PC-3 (cell line): ENCODE results near the gene ANO7. TPM values are rescaled to one million over a fixed set of nuclear protein-coding genes. Genes with fewer than 3 reads are reported as not detected.

ENCODE experiments used
- ATAC-seq: fragments of 200-7000 bp; cut with Tn5 transposase; 2 replicates; pipeline ENCODE4 v1.9.1; 2020; ENCODE audit warnings: mild to moderate bottlenecking, moderate library complexity
- BruUV-seq: library from RNA; stranded (reverse); fragments of 400-500 nt; replicated peaks from 2 replicates; lab custom pipeline; 2021; lab: Mats Ljungman, UMichigan
- CTCF ChIA-PET: fragments of 300-600 bp; sonication (Branson Sonifier 250); formaldehyde crosslinking; loops from one replicate; lab custom pipeline; 2022; ENCODE audit warnings: antibody characterized with exemption; lab: Charles Lee
- POLR2A ChIA-PET: fragments of 300-600 bp; sonication (Branson Sonifier 250); formaldehyde crosslinking; loops from one replicate; lab custom pipeline; 2022; ENCODE audit warnings: antibody characterized with exemption; ENCODE audit not compliant: unreplicated experiment; lab: Charles Lee
- DNase-seq: peaks from one replicate; pipeline ENCODE4 v3.0.0-alpha.2; 2015
- H2AFZ ChIP-seq: fragments of 300-600 bp; sonication (generic); 2 replicates; pipeline ENCODE4 v1.6.0; 2016; ENCODE audit warnings: antibody characterized with exemption, low read length
- H3F3A ChIP-seq: fragments of 300-600 bp; sonication (generic); one replicate; pipeline ENCODE4 v1.6.0; 2017; ENCODE audit warnings: antibody characterized with exemption, low read length, control low read depth, mild to moderate bottlenecking; ENCODE audit not compliant: unreplicated experiment
- H3K27ac ChIP-seq: fragments of 300-600 bp; sonication (generic); 2 replicates; pipeline ENCODE4 v1.5.1; 2016; ENCODE audit warnings: mild to moderate bottlenecking, low read length
- H3K27me3 ChIP-seq: fragments of 300-600 bp; sonication (generic); 2 replicates; pipeline ENCODE4 v1.6.1; 2016; ENCODE audit warnings: low read length, mixed read lengths
- H3K36me3 ChIP-seq: fragments of 300-600 bp; sonication (generic); 2 replicates; pipeline ENCODE4 v1.6.1; 2016; ENCODE audit warnings: low read depth, mixed run types, low read length, mixed read lengths
- H3K4me1 ChIP-seq: fragments of 300-600 bp; sonication (generic); 2 replicates; pipeline ENCODE4 v1.5.1; 2016; ENCODE audit warnings: low read length; ENCODE audit not compliant: insufficient read depth
- H3K4me2 ChIP-seq: fragments of 300-600 bp; sonication (generic); 2 replicates; pipeline ENCODE4 v1.6.0; 2016; ENCODE audit warnings: low read length
- H3K4me3 ChIP-seq: fragments of 300-600 bp; sonication (generic); 2 replicates; pipeline ENCODE4 v1.5.1; 2016; ENCODE audit warnings: mild to moderate bottlenecking, low read length, mixed read lengths
- H3K79me2 ChIP-seq: fragments of 300-600 bp; sonication (generic); 2 replicates; pipeline ENCODE4 v1.6.1; 2017; ENCODE audit warnings: low read length, mixed read lengths
- H3K9ac ChIP-seq: fragments of 300-600 bp; sonication (generic); 2 replicates; pipeline ENCODE4 v1.6.0; 2016; ENCODE audit warnings: mild to moderate bottlenecking, low read length
- H3K9me2 ChIP-seq: fragments of 300-600 bp; sonication (generic); replicated peaks from 2 replicates; pipeline ENCODE4 v1.6.1; 2016; ENCODE audit warnings: mixed run types, low read length, mixed read lengths
- H3K9me3 ChIP-seq: fragments of 300-600 bp; sonication (generic); 2 replicates; pipeline ENCODE4 v1.6.1; 2016; ENCODE audit warnings: low read length, mixed read lengths
- H4K20me1 ChIP-seq: fragments of 300-600 bp; sonication (generic); 2 replicates; pipeline ENCODE4 v1.6.1; 2016; ENCODE audit warnings: low read length, mixed read lengths
- CTCF ChIP-seq: fragments of 300-600 bp; sonication (generic); conservative IDR thresholded peaks from 2 replicates; pipeline ENCODE4 v1.5.1; 2017; ENCODE audit warnings: antibody characterized with exemption, low read depth, mild to moderate bottlenecking, low read length
- EZH2 ChIP-seq: fragments of 300-600 bp; sonication (generic); IDR thresholded peaks from one replicate; pipeline ENCODE4 v1.6.1; 2017; ENCODE audit warnings: antibody characterized with exemption, mild to moderate bottlenecking, low read length; ENCODE audit not compliant: unreplicated experiment
- EZH2phosphoT487 ChIP-seq: fragments of 300-600 bp; sonication (generic); IDR thresholded peaks from 2 replicates; pipeline ENCODE4 v1.6.1; 2018; ENCODE audit warnings: mild to moderate bottlenecking, antibody characterized with exemption, low read length, borderline replicate concordance
- intact Hi-C: fragments of 100-400 bp; cut with micrococcal nuclease; formaldehyde crosslinking; loops from 2 replicates; pipeline ENCODE4 v1.9.0; 2023
- total RNA-seq: library from RNA; depleted of rRNA; stranded (reverse); fragments of >200 nt; gene quantifications from 2 replicates; pipeline ENCODE4 v1.2.3, GENCODE V29; 2014

The ANO7 gene
- total RNA-seq, 1 experiment from 2014 or later, result 2.6 TPM

GRCh38 chr2:241155936-241156335 is 32.5 kb upstream of the ANO7 start:
- Histone ChIP-seq H3K4me3 (no peak overlapping the region), H3K27me3 (no peaks in the 10 kb centered on the region), H3K9me3 (no peaks in the 10 kb centered on the region), H3F3A (no peaks in the 10 kb centered on the region), H4K20me1 (no peaks in the 10 kb centered on the region), H3K27ac (no peak overlapping the region), H3K9ac (no peak overlapping the region), H3K4me2 (no peak overlapping the region), H2AFZ (no peak overlapping the region), H3K36me3 (no peaks in the 10 kb centered on the region), H3K79me2 (peaks cover 5% of the 10 kb centered on the region), H3K9me2 (no peaks in the 10 kb centered on the region), H3K4me1 (no peaks in the 10 kb centered on the region)
- intact Hi-C loops, result no loop called here
- ChIA-PET CTCF (no interaction called here), POLR2A (interaction anchor here (0.6 kb wide), 1 partner anchor 11 kb away, joined by 5 read pairs; no protein-coding TSS in a partner anchor)
- no peak for DNase-seq
- TF ChIP-seq CTCF (no peak), EZH2phosphoT487 (no peak), EZH2 (no peak)
- ATAC-seq, result no peak
- no TSS peak for BruUV-seq

- no TSS peak for BruUV-seq
- Histone ChIP-seq H3K4me1 (no peaks in the 10 kb centered on the region), H2AFZ (no peak overlapping the region), H3K27ac (no peak overlapping the region), H3F3A (no peaks in the 10 kb centered on the region), H3K79me2 (no peaks in the 10 kb centered on the region), H3K9ac (no peak overlapping the region), H3K27me3 (no peaks in the 10 kb centered on the region), H3K4me3 (no peak overlapping the region), H3K9me3 (no peaks in the 10 kb centered on the region), H3K36me3 (no peaks in the 10 kb centered on the region), H3K4me2 (no peak overlapping the region), H3K9me2 (no peaks in the 10 kb centered on the region), H4K20me1 (no peaks in the 10 kb centered on the region)
- DNase-seq (no peak), ATAC-seq (no peak)
- intact Hi-C loops, result no loop called here
- ChIA-PET CTCF (no interaction called here), POLR2A (no interaction called here)
- no peak for TF ChIP-seq CTCF
- no peak for TF ChIP-seq EZH2phosphoT487
- no peak for TF ChIP-seq EZH2
Measured at GRCh38 chr2:241156971-241157441, 31.5 kb upstream of the ANO7 start.

GRCh38 chr2:241157841-241158545 is 30.5 kb upstream of the ANO7 start:
- ChIA-PET CTCF (no interaction called here), POLR2A (no interaction called here)
- Histone ChIP-seq H3F3A (no peaks in the 10 kb centered on the region), H3K79me2 (no peaks in the 10 kb centered on the region), H3K27me3 (no peaks in the 10 kb centered on the region), H3K9ac (no peak overlapping the region), H2AFZ (no peak overlapping the region), H3K27ac (no peak overlapping the region), H3K4me3 (no peak overlapping the region), H4K20me1 (no peaks in the 10 kb centered on the region), H3K4me2 (no peak overlapping the region), H3K9me2 (no peaks in the 10 kb centered on the region), H3K9me3 (no peaks in the 10 kb centered on the region), H3K36me3 (no peaks in the 10 kb centered on the region), H3K4me1 (no peaks in the 10 kb centered on the region)
- no peak for TF ChIP-seq EZH2
- no peak for TF ChIP-seq EZH2phosphoT487
- no peak for TF ChIP-seq CTCF
- intact Hi-C loops, result no loop called here
- BruUV-seq, result no TSS peak
- ATAC-seq (no peak), DNase-seq (no peak)
